H1 (cell line): ENCODE data around the gene GADL1. TPM values are rescaled to one million over a fixed set of nuclear protein-coding genes. Genes with fewer than 3 reads are reported as not detected.

Experiments used
- CHD7 ChIP-seq: fragments of 300-600 bp; sonication (generic); IDR thresholded peaks from 2 replicates; pipeline ENCODE4 v1.7.1; 2012; ENCODE audit warnings: low read length, moderate library complexity, mild to moderate bottlenecking, inconsistent platforms; ENCODE audit not compliant: insufficient replicate concordance
- KDM1A ChIP-seq: fragments of 200-600, 300-600 bp; sonication (generic); IDR thresholded peaks from 2 replicates; pipeline ENCODE4 v1.7.1; 2016; ENCODE audit warnings: mild to moderate bottlenecking, low read length, borderline replicate concordance
- TAF7 ChIP-seq: optimal IDR thresholded peaks from 2 replicates; pipeline ENCODE3; 2011; ENCODE audit warnings: low read depth, mild to moderate bottlenecking, inconsistent platforms, low read length, moderate library complexity, borderline replicate concordance
- polyA plus RNA-seq, 7 experiments: library from polyadenylated mRNA; depleted of rRNA in 3 of 7; stranded (reverse) in 5 of 7; unstranded in 2 of 7; fragments of >200 nt in 5 of 7; fragments of 200-250 nt in 2 of 7; gene quantifications; 1 replicate in 5 of 7; 2 replicates in 1 of 7; 4 replicates in 1 of 7; pipeline versions ENCODE4 v1.2.1 to v1.2.3, GENCODE V29; 2011 to 2013; ENCODE audit warnings: missing spikeins in 2 of 7, mixed read lengths in 2 of 7
- total RNA-seq: library from RNA; stranded (reverse); fragmentation: NEBNext Ultra II Directional; extraction: Animal tissue kit (Norgen Biotek cat#: 25700); gene quantifications from 2 replicates; pipeline ENCODE4 v1.2.1, GENCODE V29; 2021

Gene GADL1
- total and polyA plus RNA-seq, 2 of the 8 experiments (the other 6 are each of a cell fraction or from before 2014, with no cell fraction given), result 0.03 to 0.30 TPM

- TF ChIP-seq CHD7 (no peak), KDM1A (no peak), TAF7 (no peak)
Observed at GRCh38 chr3:30933478-30934207, 39.2 kb upstream of the GADL1 start (continued).
